Measurements from ENCODE around the gene KANSL1L.
"Not testable (repeated sequence)": the region's sequence is repeated elsewhere in the genome, so short reads cannot be mapped to it uniquely, and the experiment has no call there.

The KANSL1L gene

DNA sequence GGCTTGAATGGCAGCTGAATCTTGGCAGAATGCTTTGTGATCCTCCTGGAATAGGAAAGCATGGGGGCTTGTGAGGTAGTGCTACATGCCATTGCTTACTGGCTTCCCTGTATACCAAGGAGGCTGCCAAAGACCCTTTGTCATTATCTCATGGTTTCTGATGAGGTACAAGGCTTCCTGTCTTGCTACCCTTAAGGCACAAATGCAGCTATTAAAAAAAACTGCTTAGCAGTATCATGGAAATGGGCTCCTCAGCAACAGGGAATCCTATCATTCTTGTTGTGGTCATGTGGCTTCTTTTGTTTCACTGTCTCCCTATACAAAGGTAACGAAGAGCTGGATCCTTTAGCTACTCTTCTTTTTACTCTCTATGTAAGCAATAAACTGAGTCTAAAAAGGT lies 6.6 kb upstream of the KANSL1L start:
- DNase-seq, result no peak

DNA sequence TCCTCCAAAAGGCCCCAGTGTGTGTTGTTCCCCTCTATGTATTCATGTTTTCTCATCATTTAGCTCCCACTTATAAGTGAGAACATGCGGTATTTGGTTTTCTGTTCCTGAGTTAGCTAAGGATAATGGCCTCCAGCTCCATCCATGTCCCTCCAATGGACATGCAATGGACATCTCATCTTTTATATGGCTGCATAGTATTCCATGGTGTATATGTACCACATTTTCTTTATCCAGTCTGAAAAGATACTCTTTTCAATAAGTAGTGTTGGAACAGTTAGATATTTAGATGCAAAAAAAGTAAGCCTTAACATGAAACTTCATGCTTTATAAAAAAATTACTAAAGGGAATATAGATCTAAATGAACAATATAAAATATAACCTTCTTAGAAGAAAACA lies 5.9 kb upstream of the KANSL1L start:
- DNase-seq, result not testable (repeated sequence)

DNA sequence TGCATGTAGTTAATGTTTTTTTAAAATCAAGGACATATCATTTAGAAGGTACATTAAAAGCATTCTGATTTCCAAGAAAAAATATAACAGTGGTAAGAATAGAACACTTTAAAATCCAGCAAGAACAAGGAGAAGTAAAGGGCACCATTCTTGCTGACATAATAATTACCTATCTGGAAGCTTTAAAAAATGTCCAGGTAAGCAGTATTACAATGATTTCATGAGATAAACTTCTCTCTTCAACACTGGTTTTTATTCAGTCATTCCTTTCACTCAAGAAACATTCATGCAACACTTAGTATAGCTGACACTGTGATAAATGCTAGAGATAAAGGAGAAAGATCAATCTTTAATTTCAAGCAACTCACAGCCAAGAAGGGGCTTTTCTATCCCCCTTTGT lies 2.9 kb upstream of the KANSL1L start:
- DNase-seq, result no peak

DNA sequence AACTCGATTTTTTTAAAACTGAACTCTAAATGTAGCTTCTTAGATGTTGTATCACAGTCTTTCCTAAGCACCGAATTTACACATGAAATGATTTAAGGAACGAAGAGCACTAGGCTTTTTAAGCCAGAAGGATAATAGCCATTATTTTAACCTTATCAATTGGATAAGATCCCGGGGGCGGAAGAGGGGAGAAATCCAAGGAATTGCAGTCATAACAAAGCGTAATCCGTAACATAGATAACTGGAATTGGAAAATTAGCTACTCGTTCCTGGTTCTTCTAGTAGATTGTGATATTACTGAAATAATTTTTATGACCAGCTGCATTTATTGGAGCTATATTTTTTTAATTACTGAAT lies 988 bp upstream of the KANSL1L start:
- DNase-seq, result no peak

DNA sequence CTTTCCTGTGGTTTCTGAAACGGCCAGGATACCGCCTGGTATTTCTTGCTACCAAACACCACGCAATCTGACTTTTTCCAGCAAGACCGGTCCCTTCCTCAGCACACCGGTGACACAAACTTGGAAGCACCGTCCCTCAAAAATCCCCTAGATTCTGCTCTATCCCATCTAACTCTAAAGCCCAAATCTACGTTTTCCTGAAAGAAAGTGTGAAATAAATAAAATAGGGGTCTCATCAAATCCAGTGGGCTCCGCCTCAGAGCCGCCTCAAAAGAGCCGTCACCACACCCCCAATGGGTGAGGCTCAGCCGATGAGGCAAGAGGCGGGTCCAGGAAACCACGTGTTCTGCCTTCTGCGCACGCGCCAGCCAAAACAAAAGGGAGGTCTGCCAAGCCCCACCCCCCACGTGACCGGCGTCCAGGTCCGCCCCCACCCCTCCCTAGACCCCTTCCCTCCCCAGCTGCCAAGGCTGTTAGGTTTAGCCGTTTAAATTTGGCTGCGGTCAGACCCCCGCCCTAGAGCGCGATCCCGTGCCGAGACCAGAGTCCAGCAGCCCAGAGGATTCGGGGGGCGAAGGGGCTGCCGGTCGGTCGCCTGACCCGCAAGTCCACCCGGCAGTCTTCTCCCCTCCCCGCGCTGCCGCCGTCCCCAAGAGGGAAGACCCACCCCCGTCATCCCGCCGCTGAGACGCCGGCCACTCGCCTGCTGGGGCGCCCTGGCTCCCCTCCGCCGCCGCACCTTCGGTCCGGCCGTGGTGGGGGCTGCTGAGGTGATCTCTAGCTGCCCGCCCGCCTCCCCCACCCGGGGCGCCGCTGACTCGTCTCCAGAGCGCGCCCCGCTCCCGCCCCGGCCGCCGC lies 534 bp downstream of the KANSL1L start:
- peak; percentile 99 for DNase-seq

DNA sequence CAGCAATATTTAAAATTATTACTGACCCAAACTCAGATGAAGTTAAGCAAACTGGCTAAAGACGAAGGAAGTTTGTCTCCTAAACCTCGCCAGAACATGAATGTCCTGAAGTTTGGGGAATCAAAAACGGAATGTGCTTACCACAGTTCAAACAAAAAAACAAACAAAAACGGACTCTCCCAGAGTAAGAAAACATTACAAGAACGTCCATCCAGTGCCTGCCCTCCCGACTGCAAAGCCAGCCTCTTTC lies 1.1 kb downstream of the KANSL1L start:
- DNase-seq, result no peak

DNA sequence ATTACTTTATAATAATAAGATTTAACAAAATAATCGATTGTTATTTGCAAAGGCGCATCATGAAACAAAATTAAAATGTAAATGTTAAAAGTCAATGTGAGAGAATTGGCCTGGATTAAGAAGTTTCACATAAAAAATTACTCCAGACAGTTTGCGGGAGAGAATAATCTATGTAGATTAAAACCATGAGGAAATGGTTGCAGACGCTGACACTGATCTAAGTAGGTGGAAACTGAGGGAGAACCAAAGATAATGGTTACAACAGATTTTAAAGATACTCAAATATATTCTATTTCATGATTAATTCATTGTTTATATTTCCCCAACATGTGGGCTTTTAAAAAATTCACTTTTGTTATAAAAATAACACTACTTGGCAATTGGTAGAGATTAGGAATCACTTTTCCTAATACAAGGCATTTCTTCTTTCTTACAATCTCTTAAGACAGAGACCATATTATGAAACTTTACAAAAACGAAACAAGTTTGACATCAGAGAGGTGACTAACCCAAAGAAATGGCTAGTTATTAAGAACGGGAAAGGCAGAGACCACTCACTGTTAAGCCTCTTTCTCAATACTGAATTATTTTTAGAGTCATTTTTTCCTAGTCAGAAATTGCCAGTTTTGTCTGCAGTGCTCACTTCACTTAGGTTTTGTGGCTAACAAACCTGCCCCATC lies 1.6 kb downstream of the KANSL1L start:
- DNase-seq, result peak; percentile 96

DNA sequence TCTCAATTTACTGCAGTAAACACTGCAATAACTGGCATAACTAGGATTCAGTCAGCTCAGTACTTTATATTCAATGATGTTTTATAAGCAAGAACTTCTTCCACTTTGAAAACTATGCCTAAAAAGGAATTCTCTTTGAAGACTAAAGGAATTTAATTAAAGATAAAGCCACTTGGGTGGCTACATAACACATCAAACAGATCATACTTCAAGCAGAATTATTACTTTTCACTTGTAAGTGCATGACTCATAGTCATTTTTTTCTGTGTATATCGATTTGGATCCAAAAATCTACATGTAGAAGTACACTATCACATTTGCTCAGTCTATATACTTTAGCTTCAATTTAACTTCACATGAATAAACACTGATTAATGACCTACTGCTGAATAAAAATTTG lies 4.0 kb downstream of the KANSL1L start:
- no peak for DNase-seq

DNA sequence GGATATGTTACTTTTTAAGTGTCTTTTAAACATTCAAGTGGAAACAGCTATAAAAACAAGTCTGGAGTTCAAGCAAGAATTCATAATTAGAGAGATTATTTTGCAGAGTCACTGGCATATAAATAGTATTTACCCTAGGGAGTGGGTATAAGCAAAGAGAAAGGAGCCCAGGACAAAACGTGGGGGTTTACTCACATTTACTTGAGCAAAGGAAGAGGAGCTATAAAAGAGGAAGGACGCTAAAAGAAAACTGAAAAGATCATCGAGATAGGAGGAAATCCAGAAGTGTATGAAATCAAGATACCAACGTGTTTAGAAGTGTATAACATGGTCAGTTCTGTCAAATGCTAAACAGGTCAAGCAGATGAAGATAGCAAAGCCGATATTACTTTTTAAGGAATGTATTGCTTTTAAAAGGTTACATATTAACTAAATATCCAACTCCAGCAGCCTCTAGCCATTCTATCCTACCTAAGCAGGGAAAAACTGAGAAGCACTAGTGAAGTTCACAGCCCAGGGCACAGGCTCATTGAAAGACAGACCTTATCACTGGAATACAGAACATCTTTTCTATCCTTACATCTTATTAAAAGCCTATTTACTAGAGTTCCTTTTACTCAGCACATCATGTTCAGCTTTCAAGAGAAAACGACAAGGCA lies 8.6 kb downstream of the KANSL1L start:
- DNase-seq, result peak; percentile 49

DNA sequence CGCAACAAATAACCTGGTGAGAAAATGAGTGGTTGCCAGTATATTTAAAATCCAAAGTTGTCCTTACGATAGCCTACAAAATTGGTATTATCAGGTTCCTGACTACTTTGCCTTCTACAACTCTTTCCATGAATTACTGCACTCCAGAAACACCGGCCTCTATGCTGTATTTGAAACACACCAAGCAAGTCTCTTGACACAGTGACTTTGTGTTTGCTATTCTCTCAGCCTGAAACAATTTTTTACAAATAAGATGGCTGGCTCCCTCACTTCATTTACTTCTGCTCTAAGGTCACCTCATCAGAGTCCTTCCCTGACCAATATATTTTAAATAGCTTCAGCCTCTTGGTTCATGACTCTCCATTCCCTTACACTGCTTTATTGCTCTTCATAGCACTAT lies 12.2 kb downstream of the KANSL1L start:
- no peak for DNase-seq

DNA sequence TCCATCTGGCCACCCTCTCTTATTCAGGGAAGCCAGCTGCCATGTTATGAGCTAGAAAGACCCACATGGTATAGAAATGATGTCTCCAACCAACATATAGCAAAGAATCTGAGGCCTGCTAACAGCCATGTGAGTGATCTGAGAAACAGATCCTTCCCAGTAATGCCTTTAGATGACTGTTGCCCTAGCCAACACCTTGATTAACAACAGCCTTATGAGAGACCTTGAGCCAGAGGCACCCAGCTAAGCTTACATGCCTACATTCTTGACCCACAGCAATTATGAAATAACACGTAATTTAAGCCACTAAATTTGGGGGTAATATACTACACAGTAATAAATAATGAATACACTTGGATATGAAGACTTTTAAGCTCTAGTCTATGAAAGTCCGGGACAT lies 13.0 kb downstream of the KANSL1L start:
- no peak for DNase-seq

DNA sequence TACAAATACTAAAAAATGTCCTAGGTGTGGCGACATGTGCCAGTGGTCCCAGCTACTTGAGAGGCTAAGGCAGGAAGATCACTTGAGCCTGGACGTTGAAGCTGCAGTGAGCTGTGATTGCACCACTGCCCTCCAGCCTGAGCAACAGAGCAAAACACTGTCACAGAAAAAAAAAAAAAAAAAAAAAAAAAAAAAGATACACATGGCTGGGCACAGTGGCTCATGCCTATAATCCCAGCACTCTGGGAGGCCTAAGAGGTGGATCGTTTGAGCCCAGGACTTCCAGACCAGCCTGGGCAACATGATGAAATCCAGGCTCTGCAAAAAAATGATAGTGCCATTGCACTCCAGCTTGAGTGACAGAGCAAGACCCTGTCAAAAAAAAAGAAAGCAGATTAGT lies 13.7 kb downstream of the KANSL1L start:
- no peak for DNase-seq

DNA sequence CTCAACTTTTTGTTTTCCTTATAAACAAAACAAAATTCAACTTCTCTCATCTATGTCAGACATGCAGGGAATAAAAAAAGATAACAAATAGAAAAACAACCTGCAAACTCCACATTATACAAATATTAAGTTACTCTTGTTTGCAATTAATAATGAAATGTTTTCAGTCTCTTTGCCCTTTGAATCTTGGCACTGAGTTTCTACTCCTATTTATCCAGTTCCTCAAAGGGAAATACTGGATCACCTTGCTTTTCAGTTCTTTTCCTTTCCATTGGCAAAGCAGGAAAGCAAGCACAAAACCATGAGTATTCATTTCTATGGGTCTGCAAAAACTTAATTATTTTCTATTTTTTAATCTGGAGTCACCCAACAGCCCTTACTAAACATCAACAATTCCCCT lies 23.6 kb downstream of the KANSL1L start:
- DNase-seq, result no peak

DNA sequence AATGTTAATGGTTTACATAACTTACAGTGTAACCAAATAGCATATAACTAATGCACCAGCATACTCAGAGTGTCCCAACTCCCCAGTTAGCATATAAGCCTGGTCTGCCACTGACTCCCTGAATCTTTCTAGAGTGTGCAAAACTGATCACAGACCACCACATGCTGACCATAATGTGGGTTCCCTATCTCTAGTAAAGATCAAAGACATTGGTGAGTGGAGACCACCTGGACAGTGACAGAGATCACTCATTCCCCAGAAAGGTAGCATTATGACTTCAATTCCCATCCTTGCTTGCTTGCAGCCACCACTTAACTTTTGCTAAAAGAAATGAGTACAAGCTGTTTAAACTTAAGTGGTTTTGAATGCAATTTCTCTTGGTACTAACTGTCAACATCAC lies 39.0 kb downstream of the KANSL1L start:
- no peak for DNase-seq

DNA sequence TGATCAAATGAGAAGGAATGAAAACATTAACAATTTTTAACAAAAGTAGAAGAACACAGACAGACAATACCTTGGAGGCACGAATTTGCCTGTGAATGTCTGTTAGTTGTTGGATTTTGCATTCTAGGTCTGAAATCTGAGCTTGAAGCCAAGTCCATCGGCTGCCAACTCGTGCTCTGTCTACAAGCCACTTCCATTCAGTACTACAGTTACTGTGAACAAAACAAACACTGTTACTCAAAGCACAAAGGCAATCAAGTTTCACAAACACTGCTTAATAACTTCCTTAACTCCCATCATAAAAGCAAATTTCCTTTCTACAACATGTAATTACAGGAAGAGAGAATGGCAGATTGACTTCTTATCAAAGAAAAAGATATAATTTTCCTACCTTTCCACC lies 42.2 kb downstream of the KANSL1L start:
- DNase-seq, result no peak

DNA sequence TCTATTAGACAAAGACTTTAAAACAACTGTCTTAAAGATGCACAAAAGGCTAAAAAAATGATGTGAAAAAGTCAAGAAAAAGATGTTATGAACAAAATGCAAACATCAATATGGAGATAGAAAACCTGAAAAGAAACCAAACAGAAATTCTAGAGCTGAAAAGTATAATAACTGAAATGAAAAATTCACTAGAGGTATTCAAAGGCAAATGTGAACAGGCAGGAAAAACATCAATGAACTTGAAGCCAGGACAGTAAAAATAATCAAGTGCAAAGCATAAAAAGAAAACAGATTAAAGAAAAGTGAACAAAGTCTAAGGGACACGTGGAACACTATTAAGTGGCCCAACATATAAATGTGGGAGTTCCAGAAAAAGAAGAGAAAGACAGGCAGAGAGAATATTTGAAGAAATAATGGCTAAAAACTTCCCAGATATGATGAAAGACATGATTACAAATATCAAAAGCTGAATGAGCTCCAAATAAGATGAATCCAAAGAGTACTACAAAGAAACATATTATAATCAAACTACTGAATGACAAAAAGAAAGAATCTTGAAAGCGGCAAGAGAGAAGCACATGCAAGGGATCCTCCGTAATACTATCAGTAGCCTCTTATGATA lies 57.5 kb downstream of the KANSL1L start:
- DNase-seq, result no peak

DNA sequence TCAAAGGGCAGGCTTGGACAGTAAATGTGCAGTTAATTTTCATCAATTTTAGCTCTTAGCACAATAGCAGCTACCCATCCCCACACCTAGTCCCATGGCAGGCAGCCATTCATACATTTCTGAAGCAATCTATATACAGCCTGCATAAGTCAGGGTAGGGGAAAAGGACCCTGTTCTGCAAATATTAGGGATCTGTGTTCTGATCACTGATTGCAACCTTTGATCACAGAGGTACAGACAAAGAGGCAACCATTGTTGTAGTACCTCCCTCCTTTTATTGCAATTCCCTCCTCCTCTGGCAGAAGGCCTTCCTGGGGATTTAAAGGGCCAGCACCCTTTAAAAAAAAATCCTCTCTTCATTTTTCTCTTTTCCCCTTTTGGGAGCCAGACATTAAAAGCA lies 58.3 kb downstream of the KANSL1L start:
- no peak for DNase-seq

DNA sequence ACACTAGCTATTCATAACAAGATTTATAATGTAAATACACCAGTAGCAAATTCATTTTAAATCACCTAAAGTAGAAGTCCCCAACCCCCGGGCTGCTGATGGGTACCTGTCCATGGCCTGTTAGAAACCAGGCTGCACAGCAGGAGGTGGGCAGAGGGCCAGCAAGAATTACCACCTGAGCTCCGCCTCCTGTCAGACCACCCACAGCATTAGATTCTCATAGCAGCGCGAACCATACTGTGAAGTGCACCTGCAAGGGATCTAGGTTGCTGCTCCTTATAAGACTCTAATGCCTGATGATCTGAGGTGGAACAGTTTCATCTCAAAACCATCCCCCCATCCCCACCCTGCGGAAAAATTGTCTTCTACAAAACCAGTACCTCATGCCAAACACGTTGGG lies 71.3 kb downstream of the KANSL1L start:
- DNase-seq, result no peak

DNA sequence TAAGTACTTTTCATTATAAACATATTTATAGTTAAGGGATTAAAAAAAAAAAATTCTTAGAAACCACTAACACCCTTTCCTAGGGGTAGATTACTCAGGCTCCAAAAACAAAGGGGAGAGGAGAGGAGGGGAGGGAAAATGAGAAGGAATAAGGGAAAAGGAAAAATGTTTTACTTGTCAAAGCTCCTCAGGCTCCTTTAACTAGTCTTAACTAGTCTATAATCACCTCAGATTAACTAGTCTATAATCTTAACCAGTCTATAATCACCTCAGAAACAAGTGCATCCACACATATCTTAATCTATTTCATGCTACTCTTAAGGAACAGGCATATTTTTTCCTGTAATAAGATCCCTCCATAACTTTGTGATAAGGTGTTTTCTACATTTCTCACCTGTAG lies 76.4 kb downstream of the KANSL1L start:
- no peak for DNase-seq

DNA sequence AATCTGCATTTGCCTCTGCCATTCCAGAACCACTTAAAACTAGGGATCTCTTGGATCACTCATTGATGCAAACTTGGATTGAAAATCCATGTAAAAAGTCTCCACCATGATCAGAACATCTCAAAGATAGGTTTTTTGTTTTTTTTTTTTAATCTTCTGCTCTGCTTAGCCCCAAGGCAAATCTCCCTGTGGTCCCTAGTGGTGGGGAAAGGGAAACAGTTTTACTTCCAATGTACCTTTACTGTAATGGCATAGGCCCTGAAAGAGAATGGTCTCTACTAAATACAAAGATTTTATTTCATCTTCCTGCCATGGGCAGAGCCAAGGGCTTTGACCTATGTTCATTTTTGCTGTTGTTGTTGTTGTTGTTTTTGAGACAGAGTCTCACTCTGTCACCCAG lies 78.4 kb downstream of the KANSL1L start:
- DNase-seq, result no peak

DNA sequence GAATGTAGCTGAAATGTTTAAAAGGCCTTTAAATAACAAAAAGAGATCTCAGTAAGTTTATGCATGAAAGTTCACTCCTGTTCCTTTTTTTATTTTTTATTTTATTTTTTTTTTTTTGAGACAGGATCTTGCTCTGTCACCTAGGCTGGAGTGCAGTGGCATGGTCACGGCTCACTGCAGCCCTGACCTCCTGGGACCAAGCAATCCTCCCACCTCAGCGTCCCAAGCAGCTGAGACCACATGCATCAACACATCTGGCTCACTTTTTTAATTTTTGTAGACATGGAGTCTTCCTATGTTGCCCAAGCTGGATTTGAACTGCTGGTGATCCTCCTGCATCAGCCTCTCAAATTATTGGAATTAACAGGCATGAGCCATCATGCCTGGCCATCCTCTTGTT lies 84.3 kb downstream of the KANSL1L start:
- DNase-seq, result no peak

DNA sequence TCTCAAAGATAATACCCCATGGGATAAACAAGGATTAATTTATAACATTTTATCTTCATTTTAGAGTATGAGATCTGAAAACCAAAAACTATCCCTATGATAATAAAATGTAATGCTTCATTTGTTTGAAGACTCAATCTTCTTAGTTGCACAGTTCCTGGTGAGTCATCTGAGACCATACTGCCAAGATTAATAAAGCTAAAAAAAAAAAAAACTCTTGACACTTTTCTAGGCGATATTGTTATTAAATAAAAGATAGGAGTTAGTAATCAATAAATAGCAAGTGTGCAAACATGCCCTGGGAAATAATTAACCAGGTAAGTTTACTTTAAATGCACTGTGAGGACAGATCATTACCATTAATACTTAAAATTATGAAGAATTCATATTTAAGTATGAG lies 84.9 kb downstream of the KANSL1L start:
- DNase-seq, result no peak

DNA sequence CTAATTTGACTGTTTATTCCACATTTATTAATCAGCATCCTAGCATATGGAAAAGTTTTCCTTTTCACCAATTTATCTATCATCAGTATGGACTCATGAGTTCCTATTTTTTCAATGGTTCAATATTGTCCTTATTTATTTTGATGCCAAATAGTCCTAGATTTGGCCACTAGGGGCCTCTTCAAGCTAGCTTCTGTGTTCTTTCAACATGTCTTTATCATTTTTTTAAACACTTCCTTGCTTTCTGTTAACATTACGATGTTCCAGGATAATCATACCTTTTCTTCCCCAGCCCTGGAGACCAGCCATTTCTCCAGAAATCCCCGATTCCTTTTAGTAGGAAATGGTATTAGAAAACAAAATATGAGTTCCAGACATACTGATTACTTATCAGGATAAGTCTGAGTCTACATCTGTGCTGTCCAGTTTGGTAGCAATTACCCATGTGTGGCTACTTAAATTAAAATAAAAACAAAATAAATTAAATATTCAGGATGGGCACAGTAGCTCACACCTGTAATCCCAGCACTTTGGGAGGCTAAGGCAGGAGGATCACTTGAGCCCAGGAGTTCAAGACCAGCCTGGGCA lies 98.2 kb downstream of the KANSL1L start:
- DNase-seq, result peak; percentile 40

DNA sequence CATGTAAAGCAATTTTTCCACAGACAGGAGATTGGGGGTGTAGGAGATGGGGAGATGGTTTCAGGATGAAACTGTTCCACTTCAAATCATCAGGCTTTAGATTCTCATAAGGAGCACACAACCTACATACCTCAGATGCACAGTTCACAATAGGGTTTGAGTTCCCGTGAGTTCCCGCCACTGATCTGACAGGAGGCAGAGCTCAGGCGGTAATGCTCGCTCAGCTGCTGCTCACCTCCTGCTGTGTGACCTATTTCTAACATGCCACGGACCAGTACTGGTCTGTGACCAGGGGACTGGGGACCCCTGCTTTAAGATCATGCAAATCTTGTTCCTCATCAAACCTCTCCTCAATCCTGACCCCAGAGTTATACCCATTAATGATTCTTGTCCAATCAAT lies 98.7 kb downstream of the KANSL1L start:
- no peak for DNase-seq

All from inflammatory macrophage treated with lipopolysaccharide for 4 hours (primary cell).